Mesodermal cell (in vitro differentiated cells): Measurements from ENCODE around the gene CEP164.

Experiments
- H3K27ac ChIP-seq: 2 replicates; pipeline ENCODE4 v1.7.0; 2013; ENCODE audit warnings: mild to moderate bottlenecking, low read depth, low read length, moderate library complexity; ENCODE audit not compliant: severe bottlenecking
- H3K36me3 ChIP-seq: 2 replicates; pipeline ENCODE4 v1.7.1; 2013; ENCODE audit warnings: mild to moderate bottlenecking, low read length, moderate library complexity; ENCODE audit not compliant: control insufficient read depth, insufficient read depth
- H3K4me1 ChIP-seq: one replicate; pipeline ENCODE4 v1.7.1; 2013; ENCODE audit warnings: mild to moderate bottlenecking, low read length; ENCODE audit not compliant: insufficient read depth, control insufficient read depth, poor library complexity, severe bottlenecking
- H3K4me3 ChIP-seq: 2 replicates; pipeline ENCODE4 v1.7.0; 2013; ENCODE audit warnings: low read length, control low read depth, mild to moderate bottlenecking; ENCODE audit not compliant: insufficient read depth, poor library complexity, severe bottlenecking; ENCODE audit errors: extremely low read depth
- H3K9me3 ChIP-seq: 2 replicates; pipeline ENCODE4 v1.7.1; 2013; ENCODE audit warnings: mild to moderate bottlenecking, low read length, moderate library complexity; ENCODE audit not compliant: control insufficient read depth
- WGBS, 2 experiments: methylation state at CpG; one replicate each; pipeline ENCODE4 v1.1.5; 2013; ENCODE audit warnings: missing lambda C conversion rate in 2 of 2; ENCODE audit not compliant: insufficient coverage in 2 of 2; 5-methylcytosine and 5-hydroxymethylcytosine counted together

Gene CEP164

GRCh38 chr11:117439256-117439655 is 111.6 kb downstream of the CEP164 start:
- Histone ChIP-seq H3K4me1 (no peaks in the 10 kb centered on the region), H3K9me3 (no peaks in the 10 kb centered on the region), H3K36me3 (no peaks in the 10 kb centered on the region), H3K27ac (no peak overlapping the region), H3K4me3 (no peak overlapping the region)
- 84 to 92% methylated on average over 9 to 12 of the region's 13 CpGs for WGBS, 2 experiments

- Histone ChIP-seq H3K9me3 (no peaks in the 10 kb centered on the region), H3K27ac (no peak overlapping the region), H3K36me3 (no peaks in the 10 kb centered on the region), H3K4me1 (no peaks in the 10 kb centered on the region), H3K4me3 (no peak overlapping the region)
- WGBS, 2 experiments: 90% methylated on average over 8 of the region's 8 CpGs
Measured at GRCh38 chr11:117440258-117440657, 112.6 kb downstream of the CEP164 start.

- H3K4me1 ChIP-seq: no peaks in the 10 kb centered on the region
- no peaks in the 10 kb centered on the region for H3K36me3 ChIP-seq
- WGBS, 2 experiments: 92 to 96% methylated on average over 9 to 13 of the region's 14 CpGs
- no peak overlapping the region for H3K27ac ChIP-seq
- H3K9me3 ChIP-seq: no peaks in the 10 kb centered on the region
- H3K4me3 ChIP-seq: no peak overlapping the region
Measured at GRCh38 chr11:117441146-117441975, 113.7 kb downstream of the CEP164 start.

GRCh38 chr11:117442049-117442868 is 114.6 kb downstream of the CEP164 start:
- WGBS, 2 experiments: 87 to 89% methylated on average over 12 to 16 of the region's 16 CpGs
- no peaks in the 10 kb centered on the region for H3K4me1 ChIP-seq
- H3K4me3 ChIP-seq: no peak overlapping the region
- H3K9me3 ChIP-seq: no peaks in the 10 kb centered on the region
- no peak overlapping the region for H3K27ac ChIP-seq
- H3K36me3 ChIP-seq: no peaks in the 10 kb centered on the region

GRCh38 chr11:117442869-117443239 is 115.2 kb downstream of the CEP164 start:
- H3K4me1 ChIP-seq: no peaks in the 10 kb centered on the region
- H3K4me3 ChIP-seq: no peak overlapping the region
- 80 to 90% methylated on average over 5 to 10 of the region's 12 CpGs for WGBS, 2 experiments
- H3K9me3 ChIP-seq: no peaks in the 10 kb centered on the region
- no peak overlapping the region for H3K27ac ChIP-seq
- no peaks in the 10 kb centered on the region for H3K36me3 ChIP-seq

- no peak overlapping the region for H3K4me3 ChIP-seq
- no peak overlapping the region for H3K27ac ChIP-seq
- H3K36me3 ChIP-seq: no peaks in the 10 kb centered on the region
- H3K4me1 ChIP-seq: no peaks in the 10 kb centered on the region
- no peaks in the 10 kb centered on the region for H3K9me3 ChIP-seq
- 51 to 57% methylated on average over 37 to 38 of the region's 38 CpGs for WGBS, 2 experiments
Measured at GRCh38 chr11:117443266-117444186, 115.9 kb downstream of the CEP164 start.

- Histone ChIP-seq H3K4me3 (no peak overlapping the region), H3K27ac (no peak overlapping the region), H3K4me1 (peaks cover 4% of the 10 kb centered on the region), H3K36me3 (no peaks in the 10 kb centered on the region), H3K9me3 (no peaks in the 10 kb centered on the region)
- 73 to 80% methylated on average over 2 to 3 of the region's 8 CpGs for WGBS, 2 experiments
Measured at GRCh38 chr11:117444256-117444655, 116.6 kb downstream of the CEP164 start.

GRCh38 chr11:117444711-117445658 is 117.3 kb downstream of the CEP164 start:
- Histone ChIP-seq H3K4me3 (no peak overlapping the region), H3K36me3 (no peaks in the 10 kb centered on the region), H3K27ac (no peak overlapping the region), H3K9me3 (no peaks in the 10 kb centered on the region), H3K4me1 (peaks cover 8% of the 10 kb centered on the region)
- 82 to 89% methylated on average over 11 to 14 of the region's 17 CpGs for WGBS, 2 experiments

- H3K36me3 ChIP-seq: no peaks in the 10 kb centered on the region
- peaks cover 8% of the 10 kb centered on the region for H3K4me1 ChIP-seq
- H3K9me3 ChIP-seq: peaks cover under 1% of the 10 kb centered on the region
- 90 to 92% methylated on average over 4 to 7 of the region's 9 CpGs for WGBS, 2 experiments
- H3K27ac ChIP-seq: no peak overlapping the region
- H3K4me3 ChIP-seq: no peak overlapping the region
Measured at GRCh38 chr11:117449111-117449693, 121.5 kb downstream of the CEP164 start.
